IPS-15b (cell line): ENCODE results near the gene CHRNB1.

Experiments used
- H3K27me3 ChIP-seq: one replicate; pipeline ENCODE4 v1.6.1; 2013; ENCODE audit warnings: low read length; ENCODE audit not compliant: control insufficient read depth, insufficient read depth
- H3K36me3 ChIP-seq: one replicate; pipeline ENCODE4 v1.6.1; 2013; ENCODE audit warnings: low read length; ENCODE audit not compliant: control insufficient read depth, insufficient read depth
- H3K4me1 ChIP-seq: one replicate; pipeline ENCODE4 v1.6.1; 2013; ENCODE audit warnings: mild to moderate bottlenecking, low read length; ENCODE audit not compliant: control insufficient read depth, insufficient read depth
- H3K4me3 ChIP-seq: one replicate; pipeline ENCODE4 v1.5.1; 2013; ENCODE audit warnings: low read depth, low read length
- H3K9ac ChIP-seq: one replicate; pipeline ENCODE4 v1.6.1; 2013; ENCODE audit warnings: low read depth, mild to moderate bottlenecking, low read length
- H3K9me3 ChIP-seq: one replicate; pipeline ENCODE4 v1.6.1; 2013; ENCODE audit warnings: mild to moderate bottlenecking, low read length; ENCODE audit not compliant: control insufficient read depth, insufficient read depth

Gene CHRNB1

GRCh38 chr17:7444682-7445618 lies at the start of gene CHRNB1:
Gene CHRNB1 (plus strand): TSS chr17:7445061. CDS start chr17:7445128, 67 bp downstream.
- H3K27me3 ChIP-seq = peaks cover 26% of the 10 kb centered on the region
- H3K36me3 ChIP-seq = peaks cover 2% of the 10 kb centered on the region
- peaks cover 12% of the 10 kb centered on the region for H3K4me1 ChIP-seq
- peak within 1 kb of the TSS; percentile 58 for H3K4me3 ChIP-seq
- no peak within 1 kb of the TSS for H3K9ac ChIP-seq
- no peaks in the 10 kb centered on the region for H3K9me3 ChIP-seq

- H3K27me3 ChIP-seq = peaks cover 2% of the 10 kb centered on the region
- H3K36me3 ChIP-seq = peaks cover under 1% of the 10 kb centered on the region
- no peaks in the 10 kb centered on the region for H3K4me1 ChIP-seq
- no peak overlapping the region for H3K4me3 ChIP-seq
- no peak overlapping the region for H3K9ac ChIP-seq
- no peaks in the 10 kb centered on the region for H3K9me3 ChIP-seq
These were observed 48.7 kb upstream of the CHRNB1 start for GRCh38 chr17:7396147-7396546.

GRCh38 chr17:7398612-7399011 lies 46.2 kb upstream of the CHRNB1 start:
- Histone ChIP-seq H3K4me1 (no peaks in the 10 kb centered on the region), H3K9ac (no peak overlapping the region), H3K36me3 (no peaks in the 10 kb centered on the region), H3K4me3 (no peak overlapping the region), H3K9me3 (no peaks in the 10 kb centered on the region), H3K27me3 (peaks cover 2% of the 10 kb centered on the region)

GRCh38 chr17:7403043-7403726 lies 41.7 kb upstream of the CHRNB1 start:
- peaks cover 2% of the 10 kb centered on the region for H3K27me3 ChIP-seq
- peaks cover 4% of the 10 kb centered on the region for H3K4me1 ChIP-seq
- H3K36me3 ChIP-seq = peaks cover 3% of the 10 kb centered on the region
- no peaks in the 10 kb centered on the region for H3K9me3 ChIP-seq
- peak overlapping the region; percentile 83 for H3K4me3 ChIP-seq
- peak overlapping the region; percentile 9 for H3K9ac ChIP-seq

GRCh38 chr17:7403727-7403976 lies 41.2 kb upstream of the CHRNB1 start:
- Histone ChIP-seq H3K36me3 (peaks cover 6% of the 10 kb centered on the region), H3K27me3 (peaks cover 2% of the 10 kb centered on the region), H3K4me1 (peaks cover 5% of the 10 kb centered on the region), H3K4me3 (peak overlapping the region; percentile 83), H3K9ac (no peak overlapping the region), H3K9me3 (no peaks in the 10 kb centered on the region)

- H3K27me3 ChIP-seq = peaks cover 5% of the 10 kb centered on the region
- H3K4me1 ChIP-seq = peaks cover 7% of the 10 kb centered on the region
- peak within 1 kb of the TSS; percentile 9 for H3K9ac ChIP-seq
- H3K9me3 ChIP-seq = no peaks in the 10 kb centered on the region
- peak within 1 kb of the TSS; percentile 88 for H3K4me3 ChIP-seq
- peaks cover 12% of the 10 kb centered on the region for H3K36me3 ChIP-seq
These were observed 40.7 kb upstream of the CHRNB1 start, which contains the start of gene TMEM256 for GRCh38 chr17:7403977-7404736. Gene TMEM256 (minus strand): TSS chr17:7404097. CDS start chr17:7404084, 13 bp downstream.

- Histone ChIP-seq H3K9ac (peak overlapping the region; percentile 85), H3K9me3 (no peaks in the 10 kb centered on the region), H3K4me3 (peak overlapping the region; percentile 88), H3K4me1 (peaks cover 7% of the 10 kb centered on the region), H3K27me3 (peaks cover 7% of the 10 kb centered on the region), H3K36me3 (peaks cover 18% of the 10 kb centered on the region)
These were observed 40.0 kb upstream of the CHRNB1 start for GRCh38 chr17:7404737-7405349.

- Histone ChIP-seq H3K4me1 (peaks cover 7% of the 10 kb centered on the region), H3K4me3 (peak overlapping the region; percentile 88), H3K9me3 (no peaks in the 10 kb centered on the region), H3K27me3 (peaks cover 7% of the 10 kb centered on the region), H3K9ac (peak overlapping the region; percentile 85), H3K36me3 (peaks cover 23% of the 10 kb centered on the region)
These were observed 39.3 kb upstream of the CHRNB1 start for GRCh38 chr17:7405350-7406234.

GRCh38 chr17:7406235-7406825 lies 38.5 kb upstream of the CHRNB1 start:
- H3K9me3 ChIP-seq = no peaks in the 10 kb centered on the region
- H3K4me3 ChIP-seq = peak overlapping the region; percentile 88
- peaks cover 7% of the 10 kb centered on the region for H3K27me3 ChIP-seq
- H3K36me3 ChIP-seq = peaks cover 23% of the 10 kb centered on the region
- H3K9ac ChIP-seq = no peak overlapping the region
- H3K4me1 ChIP-seq = peaks cover 7% of the 10 kb centered on the region

- H3K27me3 ChIP-seq = peaks cover 7% of the 10 kb centered on the region
- no peaks in the 10 kb centered on the region for H3K9me3 ChIP-seq
- H3K36me3 ChIP-seq = peaks cover 23% of the 10 kb centered on the region
- H3K9ac ChIP-seq = no peak overlapping the region
- peaks cover 7% of the 10 kb centered on the region for H3K4me1 ChIP-seq
- H3K4me3 ChIP-seq = peak overlapping the region; percentile 41
These were observed 37.8 kb upstream of the CHRNB1 start for GRCh38 chr17:7407082-7407481.
